GM12864 (cell line): ENCODE data around the gene CNOT4.

Experiments
- DNase-seq: peaks from one replicate; pipeline ENCODE4 v3.0.0-alpha.2; 2011; ENCODE audit warnings: low read depth
- H3K4me3 ChIP-seq: 2 replicates; pipeline ENCODE4 v1.5.1; 2011; ENCODE audit warnings: mild to moderate bottlenecking, low read depth, low read length, control low read depth
- CTCF ChIP-seq: IDR thresholded peaks from 2 replicates; pipeline ENCODE4 v1.5.1; 2011; ENCODE audit warnings: low read depth, mild to moderate bottlenecking, moderate library complexity, low read length, control low read depth, inconsistent platforms; ENCODE audit errors: missing control alignments

The CNOT4 gene

GRCh38 chr7:135420786-135421185 is 89.1 kb downstream of the CNOT4 start:
- H3K4me3 ChIP-seq, result no peak overlapping the region
- no peak for DNase-seq
- TF ChIP-seq CTCF, result no peak

- H3K4me3 ChIP-seq, result no peak overlapping the region
- DNase-seq, result no peak
Measured at GRCh38 chr7:135416431-135416830, 93.5 kb downstream of the CNOT4 start.

GRCh38 chr7:135414850-135415439 is 95.0 kb downstream of the CNOT4 start:
- DNase-seq, result peak; percentile 24
- peak; percentile 54 for TF ChIP-seq CTCF

More at GRCh38 chr7:135416431-135416830, 93.5 kb downstream of the CNOT4 start:
- no peak for TF ChIP-seq CTCF

GRCh38 chr7:135414208-135414607 is 95.7 kb downstream of the CNOT4 start:
- no peak for TF ChIP-seq CTCF
- no peak for DNase-seq

More at GRCh38 chr7:135414850-135415439, 95.0 kb downstream of the CNOT4 start:
- no peak overlapping the region for H3K4me3 ChIP-seq

GRCh38 chr7:135411098-135411497 is 98.8 kb downstream of the CNOT4 start:
- no peak overlapping the region for H3K4me3 ChIP-seq
- TF ChIP-seq CTCF, result no peak
- no peak for DNase-seq

More at GRCh38 chr7:135414208-135414607, 95.7 kb downstream of the CNOT4 start:
- H3K4me3 ChIP-seq, result no peak overlapping the region

- no peak for TF ChIP-seq CTCF
- H3K4me3 ChIP-seq, result no peak overlapping the region
- DNase-seq, result no peak
Measured at GRCh38 chr7:135410543-135410942, 99.4 kb downstream of the CNOT4 start.
